GM18502 (cell line): ENCODE measurements around the gene DRD3.

Experiments used
- ATAC-seq: cut with Tn5 transposase; IDR thresholded peaks from one replicate; pipeline ENCODE4 v1.9.1; 2021; ENCODE audit warnings: mild to moderate bottlenecking; ENCODE audit not compliant: unreplicated experiment, poor library complexity

DRD3 gene

DNA sequence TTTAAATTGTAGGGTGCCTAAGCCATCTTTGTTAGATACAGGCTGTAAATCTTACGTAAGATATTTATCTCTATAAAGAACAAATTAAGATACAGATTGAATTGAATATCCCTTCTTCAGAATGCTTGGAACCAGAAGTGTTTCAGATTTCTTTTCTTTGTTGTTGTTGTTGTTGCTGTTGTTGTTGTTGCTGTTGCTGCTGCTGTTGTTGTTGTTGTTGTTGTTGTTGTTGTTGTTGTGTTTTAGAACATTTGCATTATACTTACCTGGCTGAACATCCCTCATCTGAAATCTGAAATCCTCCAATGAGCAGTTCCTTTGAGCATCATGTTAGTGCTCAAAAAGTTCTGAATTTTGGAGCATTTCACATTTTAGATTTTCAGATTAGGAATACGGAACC lies 95.7 kb downstream of the DRD3 start:
- no peak for ATAC-seq

DNA sequence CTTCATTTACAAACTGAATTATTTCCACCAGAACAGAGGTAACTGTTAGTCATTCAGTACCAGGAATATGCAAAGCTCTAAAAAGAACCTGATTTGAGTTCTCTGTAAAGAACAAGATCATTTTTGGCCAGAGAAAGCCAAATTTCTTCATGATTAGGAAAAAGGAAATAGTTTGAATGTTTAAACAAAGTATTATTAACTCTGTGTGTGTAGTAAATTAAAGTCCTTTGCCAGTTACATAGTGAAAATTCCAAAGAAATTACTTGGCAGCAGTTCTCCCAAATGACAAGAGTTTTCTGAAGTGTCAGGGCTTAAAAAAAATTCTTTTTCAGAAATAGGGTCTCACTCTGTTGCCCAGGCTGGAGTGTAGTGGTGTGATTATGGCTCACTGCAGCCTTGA lies 97.8 kb downstream of the DRD3 start:
- ATAC-seq: no peak

DNA sequence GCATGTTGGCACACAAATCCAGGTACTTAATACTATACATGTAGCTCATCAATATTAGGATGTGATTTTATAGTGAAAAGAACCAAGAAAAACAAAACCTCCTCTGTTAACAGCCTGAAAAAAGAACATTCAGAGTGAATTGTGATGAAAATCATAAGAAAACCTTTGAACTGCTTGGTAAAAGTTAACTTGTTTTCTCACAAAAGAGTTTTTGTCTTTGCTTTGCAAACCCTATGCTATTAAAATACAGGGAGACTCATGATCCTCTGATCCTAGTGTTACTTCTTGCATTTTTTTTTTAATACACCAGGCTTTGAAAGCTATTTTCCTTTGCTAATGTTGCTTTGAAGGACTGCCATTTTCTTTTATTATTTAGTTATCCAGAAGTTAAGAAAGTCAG lies 98.7 kb downstream of the DRD3 start:
- no peak for ATAC-seq

DNA sequence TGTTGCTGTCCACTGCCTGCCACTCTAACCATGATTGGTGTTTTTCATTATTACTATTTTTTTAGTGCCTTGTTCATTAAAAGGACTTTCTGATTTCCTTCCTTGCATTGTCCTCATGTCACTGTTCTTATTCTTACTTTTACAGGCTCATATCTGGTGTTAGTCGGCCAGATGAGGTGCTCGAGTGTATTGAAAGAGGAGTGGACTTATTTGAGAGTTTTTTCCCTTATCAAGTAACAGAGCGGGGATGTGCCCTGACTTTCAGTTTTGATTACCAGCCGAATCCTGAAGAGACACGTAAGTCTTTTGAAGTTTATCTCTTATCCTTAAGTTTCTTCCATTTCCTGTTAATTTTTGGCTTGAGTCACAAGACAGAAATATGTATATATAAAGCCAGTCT lies 99.1 kb downstream of the DRD3 start:
- no peak for ATAC-seq

DNA sequence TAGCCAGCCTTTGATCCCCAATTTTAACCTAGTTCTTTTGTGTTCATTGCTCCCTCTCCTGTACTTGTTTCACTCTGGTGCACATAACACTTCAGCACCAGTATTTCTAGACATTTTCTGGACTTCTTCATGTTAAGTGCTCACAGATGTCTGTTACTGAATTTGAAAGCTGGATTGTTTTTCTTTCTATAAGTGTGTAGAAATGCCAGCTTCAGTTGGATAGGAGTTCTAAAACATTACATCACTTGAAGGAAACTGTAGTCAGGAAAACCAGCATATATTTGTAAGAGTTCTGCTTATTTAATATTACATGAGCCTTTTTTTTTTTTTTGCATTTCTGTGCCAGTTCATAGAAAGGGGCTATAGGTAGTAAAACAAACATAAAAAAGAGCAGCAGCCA lies 100.7 kb downstream of the DRD3 start:
- no peak for ATAC-seq
